SU-DHL-6 (cell line): ENCODE measurements around the gene RBMS3.

Experiments used
- H2AFZ ChIP-seq: fragments of 200-600 bp; sonication (generic); 2 replicates; pipeline ENCODE4 v1.6.1; 2014; ENCODE audit warnings: low read depth, mild to moderate bottlenecking, moderate library complexity, mixed read lengths, antibody characterized with exemption, low read length; ENCODE audit not compliant: severe bottlenecking
- H3F3A ChIP-seq: fragments of 200-600 bp; shearing (Covaris generic); 2 replicates; pipeline ENCODE4 v1.6.0; 2016; ENCODE audit warnings: antibody characterized with exemption, mild to moderate bottlenecking; ENCODE audit not compliant: insufficient read depth
- H3K27ac ChIP-seq: fragments of 200-600 bp; sonication (generic); 2 replicates; pipeline ENCODE4 v1.5.1; 2016; ENCODE audit warnings: low read depth, mild to moderate bottlenecking, low read length, moderate library complexity, mixed read lengths
- H3K27me3 ChIP-seq: fragments of 200-600 bp; sonication (generic), shearing (Covaris generic); 2 replicates; pipeline ENCODE4 v1.6.0; 2014; ENCODE audit warnings: mild to moderate bottlenecking, low read length
- H3K36me3 ChIP-seq: fragments of 200-600 bp; sonication (generic); 2 replicates; pipeline ENCODE4 v1.6.1; 2014; ENCODE audit warnings: mild to moderate bottlenecking, low read length, mixed read lengths
- H3K4me2 ChIP-seq: fragments of 300-600, 200-600 bp; shearing (Covaris generic), sonication (generic); 2 replicates; pipeline ENCODE4 v1.6.0; 2014; ENCODE audit warnings: low read length, low read depth, mild to moderate bottlenecking; ENCODE audit not compliant: poor library complexity, severe bottlenecking
- H3K4me3 ChIP-seq: fragments of 200-600 bp; sonication (generic); 2 replicates; pipeline ENCODE4 v1.5.1; 2014; ENCODE audit warnings: antibody characterized with exemption, low read length, mild to moderate bottlenecking, mixed read lengths; ENCODE audit not compliant: insufficient read depth, poor library complexity, severe bottlenecking
- H3K79me2 ChIP-seq: fragments of 200-600 bp; sonication (generic); 2 replicates; pipeline ENCODE4 v1.6.1; 2014; ENCODE audit warnings: mild to moderate bottlenecking, low read length, moderate library complexity; ENCODE audit not compliant: insufficient read depth
- H3K9ac ChIP-seq: fragments of 200-600 bp; sonication (generic); 2 replicates; pipeline ENCODE4 v1.7.0; 2014; ENCODE audit warnings: mild to moderate bottlenecking, low read length
- H3K9me2 ChIP-seq: fragments of 200-600 bp; sonication (generic); replicated peaks from 2 replicates; pipeline ENCODE4 v1.6.1; 2014; ENCODE audit warnings: low read length; ENCODE audit not compliant: insufficient read depth
- H3K9me3 ChIP-seq: fragments of 200-600 bp; sonication (generic); 2 replicates; pipeline ENCODE4 v1.6.1; 2014; ENCODE audit warnings: low read length, mixed read lengths; ENCODE audit not compliant: insufficient read depth
- H4K20me1 ChIP-seq: fragments of 200-600 bp; sonication (generic); 2 replicates; pipeline ENCODE4 v1.6.1; 2014; ENCODE audit warnings: low read depth, mild to moderate bottlenecking, antibody characterized with exemption, low read length, moderate library complexity, mixed read lengths
- EZH2phosphoT487 ChIP-seq: fragments of 200-600 bp; sonication (generic), shearing (Covaris generic); conservative IDR thresholded peaks from 2 replicates; pipeline ENCODE4 v1.6.1; 2018; ENCODE audit warnings: mild to moderate bottlenecking, antibody characterized with exemption, low read length, moderate library complexity, mixed read lengths
- TF ChIP-seq, protein P1 (sequence below): fragments of 200-600 bp; sonication (generic); IDR thresholded peaks from one replicate; pipeline ENCODE4 v1.5.1; 2017; ENCODE audit warnings: antibody characterized with exemption, mild to moderate bottlenecking, low read length, moderate library complexity; ENCODE audit not compliant: insufficient read depth, poor library complexity, severe bottlenecking

Gene RBMS3

GRCh38 chr3:29757054-29757777 lies 476.3 kb downstream of the RBMS3 start:
- H3K27ac ChIP-seq, result no peak overlapping the region
- TF ChIP-seq EZH2phosphoT487, result no peak
- TF ChIP-seq, protein P1, sequence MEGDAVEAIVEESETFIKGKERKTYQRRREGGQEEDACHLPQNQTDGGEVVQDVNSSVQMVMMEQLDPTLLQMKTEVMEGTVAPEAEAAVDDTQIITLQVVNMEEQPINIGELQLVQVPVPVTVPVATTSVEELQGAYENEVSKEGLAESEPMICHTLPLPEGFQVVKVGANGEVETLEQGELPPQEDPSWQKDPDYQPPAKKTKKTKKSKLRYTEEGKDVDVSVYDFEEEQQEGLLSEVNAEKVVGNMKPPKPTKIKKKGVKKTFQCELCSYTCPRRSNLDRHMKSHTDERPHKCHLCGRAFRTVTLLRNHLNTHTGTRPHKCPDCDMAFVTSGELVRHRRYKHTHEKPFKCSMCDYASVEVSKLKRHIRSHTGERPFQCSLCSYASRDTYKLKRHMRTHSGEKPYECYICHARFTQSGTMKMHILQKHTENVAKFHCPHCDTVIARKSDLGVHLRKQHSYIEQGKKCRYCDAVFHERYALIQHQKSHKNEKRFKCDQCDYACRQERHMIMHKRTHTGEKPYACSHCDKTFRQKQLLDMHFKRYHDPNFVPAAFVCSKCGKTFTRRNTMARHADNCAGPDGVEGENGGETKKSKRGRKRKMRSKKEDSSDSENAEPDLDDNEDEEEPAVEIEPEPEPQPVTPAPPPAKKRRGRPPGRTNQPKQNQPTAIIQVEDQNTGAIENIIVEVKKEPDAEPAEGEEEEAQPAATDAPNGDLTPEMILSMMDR, result no peak
- no peak overlapping the region for H2AFZ ChIP-seq
- H3F3A ChIP-seq, result no peaks in the 10 kb centered on the region
- H3K9me2 ChIP-seq, result no peaks in the 10 kb centered on the region
- H3K27me3 ChIP-seq, result no peaks in the 10 kb centered on the region
- H3K4me2 ChIP-seq, result no peak overlapping the region
- H3K4me3 ChIP-seq, result no peak overlapping the region
- H3K9ac ChIP-seq, result no peak overlapping the region
- H3K36me3 ChIP-seq, result no peaks in the 10 kb centered on the region
- no peaks in the 10 kb centered on the region for H3K79me2 ChIP-seq
- H3K9me3 ChIP-seq, result no peaks in the 10 kb centered on the region
- H4K20me1 ChIP-seq, result no peaks in the 10 kb centered on the region

DNA sequence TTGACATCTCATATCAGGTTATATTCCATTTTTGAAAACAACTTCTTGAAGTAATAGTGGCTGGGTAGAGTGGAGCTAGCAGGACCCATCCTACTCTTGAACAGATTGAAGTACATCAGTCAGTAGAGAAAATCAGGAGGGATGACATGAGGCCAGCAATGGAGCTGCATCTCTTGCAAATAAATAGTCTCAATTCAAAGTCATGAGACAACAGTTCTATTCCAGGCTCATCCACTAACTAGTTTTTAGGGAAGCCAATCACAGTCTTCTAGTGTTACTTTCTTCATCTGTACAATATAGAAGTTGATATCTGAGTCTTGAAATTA lies 477.2 kb downstream of the RBMS3 start:
- no peaks in the 10 kb centered on the region for H3K9me2 ChIP-seq
- H3F3A ChIP-seq, result no peaks in the 10 kb centered on the region
- H3K36me3 ChIP-seq, result no peaks in the 10 kb centered on the region
- H4K20me1 ChIP-seq, result no peaks in the 10 kb centered on the region
- H3K27ac ChIP-seq, result no peak overlapping the region
- TF ChIP-seq, protein P1, result no peak
- TF ChIP-seq EZH2phosphoT487, result no peak
- H2AFZ ChIP-seq, result no peak overlapping the region
- H3K4me3 ChIP-seq, result no peak overlapping the region
- no peak overlapping the region for H3K4me2 ChIP-seq
- no peaks in the 10 kb centered on the region for H3K79me2 ChIP-seq
- no peak overlapping the region for H3K9ac ChIP-seq
- no peaks in the 10 kb centered on the region for H3K9me3 ChIP-seq
- no peaks in the 10 kb centered on the region for H3K27me3 ChIP-seq

DNA sequence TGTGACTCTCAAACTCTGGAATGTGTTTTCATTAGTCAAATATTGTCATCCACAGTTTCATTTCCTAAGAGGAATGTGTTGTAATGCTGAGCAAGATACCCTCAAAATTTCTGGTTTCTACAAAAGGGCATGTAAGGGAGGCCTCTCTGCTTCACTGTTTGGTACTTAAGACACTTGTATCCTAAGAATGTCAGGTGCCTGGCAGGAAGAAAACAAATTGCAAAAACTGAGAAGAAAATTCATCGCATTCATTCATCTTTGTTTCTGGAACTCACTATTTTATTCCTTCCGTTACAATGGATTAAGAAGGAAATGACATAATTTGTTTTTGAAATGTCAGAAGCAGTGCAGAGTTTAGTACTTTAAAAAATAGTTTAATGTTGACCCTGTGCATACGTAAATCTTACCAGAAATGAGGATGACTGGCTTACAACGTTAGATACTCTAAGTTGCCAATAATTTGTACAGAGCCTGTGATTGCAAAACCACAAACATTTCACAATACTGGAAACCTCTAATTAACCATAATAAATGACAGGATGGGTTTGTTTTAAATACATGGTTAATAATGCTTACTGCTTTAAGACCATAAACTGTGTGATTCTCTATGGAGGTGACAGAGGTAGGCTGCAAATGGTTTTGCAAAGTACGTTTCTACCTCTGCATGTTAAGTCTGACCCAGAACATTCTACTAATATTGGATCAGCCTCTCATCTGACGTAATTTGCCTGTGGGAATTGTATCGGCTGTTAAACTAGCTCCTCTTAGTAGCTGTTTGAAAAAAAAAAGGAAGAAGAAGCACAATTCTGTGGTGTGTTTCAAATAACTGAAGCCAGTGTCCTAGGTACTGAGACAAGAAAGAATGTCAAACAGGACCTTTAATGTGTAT lies 477.8 kb downstream of the RBMS3 start:
- H3K4me2 ChIP-seq, result no peak overlapping the region
- no peaks in the 10 kb centered on the region for H3K27me3 ChIP-seq
- H4K20me1 ChIP-seq, result no peaks in the 10 kb centered on the region
- H3F3A ChIP-seq, result no peaks in the 10 kb centered on the region
- no peak overlapping the region for H3K9ac ChIP-seq
- H3K9me2 ChIP-seq, result no peaks in the 10 kb centered on the region
- no peaks in the 10 kb centered on the region for H3K9me3 ChIP-seq
- no peak overlapping the region for H3K4me3 ChIP-seq
- H3K36me3 ChIP-seq, result no peaks in the 10 kb centered on the region
- no peaks in the 10 kb centered on the region for H3K79me2 ChIP-seq
- H3K27ac ChIP-seq, result no peak overlapping the region
- no peak for TF ChIP-seq EZH2phosphoT487
- TF ChIP-seq, protein P1, result no peak
- no peak overlapping the region for H2AFZ ChIP-seq
